ENCODE data around the gene RGS13.

The RGS13 gene

GRCh38 chr1:192632188-192632587 lies 3.8 kb upstream of the RGS13 start:
- no peak overlapping the region for H3K4me3 ChIP-seq (replicated peaks; ENCODE audit: low read depth, low read length)
- DNase-seq (ENCODE audit: extremely low read depth, low read depth), result no peak
- no peak for TF ChIP-seq CTCF (IDR thresholded peaks at IDR 0.05; ENCODE audit: low read depth, low read length, missing control alignments)

- DNase-seq (ENCODE audit: extremely low read depth, low read depth), result no peak
- no peak for TF ChIP-seq CTCF (IDR thresholded peaks at IDR 0.05; ENCODE audit: low read depth, low read length, missing control alignments)
- H3K4me3 ChIP-seq (replicated peaks; ENCODE audit: low read depth, low read length), result no peak overlapping the region
These were observed 3.1 kb upstream of the RGS13 start for GRCh38 chr1:192632641-192633532.

GRCh38 chr1:192633533-192634253 lies 2.3 kb upstream of the RGS13 start:
- TF ChIP-seq CTCF (IDR thresholded peaks at IDR 0.05; ENCODE audit: low read depth, low read length, missing control alignments), result no peak
- no peak for DNase-seq (ENCODE audit: extremely low read depth, low read depth)
- no peak overlapping the region for H3K4me3 ChIP-seq (replicated peaks; ENCODE audit: low read depth, low read length)

- no peak for DNase-seq (ENCODE audit: extremely low read depth, low read depth)
- H3K4me3 ChIP-seq (replicated peaks; ENCODE audit: low read depth, low read length), result no peak overlapping the region
- TF ChIP-seq CTCF (IDR thresholded peaks at IDR 0.05; ENCODE audit: low read depth, low read length, missing control alignments), result no peak
These were observed 906 bp upstream of the RGS13 start for GRCh38 chr1:192635041-192635440.

GRCh38 chr1:192639607-192640368 lies 3.8 kb downstream of the RGS13 start:
- no peak overlapping the region for H3K4me3 ChIP-seq (replicated peaks; ENCODE audit: low read depth, low read length)
- TF ChIP-seq CTCF (IDR thresholded peaks at IDR 0.05; ENCODE audit: low read depth, low read length, missing control alignments), result no peak
- no peak for DNase-seq (ENCODE audit: extremely low read depth, low read depth)

GRCh38 chr1:192652159-192652558 lies 16.2 kb downstream of the RGS13 start:
- H3K4me3 ChIP-seq (replicated peaks; ENCODE audit: low read depth, low read length), result no peak overlapping the region
- TF ChIP-seq CTCF (IDR thresholded peaks at IDR 0.05; ENCODE audit: low read depth, low read length, missing control alignments), result no peak
- no peak for DNase-seq (ENCODE audit: extremely low read depth, low read depth)
